Hepatocyte (in vitro differentiated cells): ENCODE results near the gene BICD2.

ENCODE experiments used
- EZH2 ChIP-seq: fragments of 200-600 bp; sonication (generic); IDR thresholded peaks from 2 replicates; pipeline ENCODE4 v1.6.1; 2016; ENCODE audit warnings: antibody characterized with exemption, mild to moderate bottlenecking, borderline replicate concordance
- TF ChIP-seq, protein P1 (sequence below): fragments of 200-600 bp; sonication (generic); IDR thresholded peaks from 2 replicates; pipeline ENCODE4 v1.5.1; 2016; ENCODE audit warnings: antibody characterized with exemption, mild to moderate bottlenecking; ENCODE audit not compliant: poor library complexity

DNA sequence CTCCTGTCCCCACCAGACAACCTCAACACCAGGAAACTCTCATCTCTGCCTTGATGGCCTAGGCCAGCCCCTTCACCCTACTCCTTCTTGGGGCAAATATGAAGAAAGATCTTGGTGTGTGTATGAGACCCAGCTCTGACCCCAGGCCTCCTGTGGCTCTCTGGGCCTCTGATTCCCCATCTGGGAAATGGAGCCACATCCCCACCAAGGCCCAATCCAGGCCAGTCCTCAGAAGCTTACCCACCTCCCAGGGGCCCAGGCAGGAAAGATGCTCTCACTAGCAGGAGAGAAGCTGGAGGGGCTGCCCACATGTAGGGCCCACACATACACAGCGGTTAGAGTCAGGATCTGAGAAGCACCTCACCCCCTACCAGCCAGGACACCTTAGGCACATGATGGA is 38.9 kb downstream of the BICD2 start:
- TF ChIP-seq, protein P1, sequence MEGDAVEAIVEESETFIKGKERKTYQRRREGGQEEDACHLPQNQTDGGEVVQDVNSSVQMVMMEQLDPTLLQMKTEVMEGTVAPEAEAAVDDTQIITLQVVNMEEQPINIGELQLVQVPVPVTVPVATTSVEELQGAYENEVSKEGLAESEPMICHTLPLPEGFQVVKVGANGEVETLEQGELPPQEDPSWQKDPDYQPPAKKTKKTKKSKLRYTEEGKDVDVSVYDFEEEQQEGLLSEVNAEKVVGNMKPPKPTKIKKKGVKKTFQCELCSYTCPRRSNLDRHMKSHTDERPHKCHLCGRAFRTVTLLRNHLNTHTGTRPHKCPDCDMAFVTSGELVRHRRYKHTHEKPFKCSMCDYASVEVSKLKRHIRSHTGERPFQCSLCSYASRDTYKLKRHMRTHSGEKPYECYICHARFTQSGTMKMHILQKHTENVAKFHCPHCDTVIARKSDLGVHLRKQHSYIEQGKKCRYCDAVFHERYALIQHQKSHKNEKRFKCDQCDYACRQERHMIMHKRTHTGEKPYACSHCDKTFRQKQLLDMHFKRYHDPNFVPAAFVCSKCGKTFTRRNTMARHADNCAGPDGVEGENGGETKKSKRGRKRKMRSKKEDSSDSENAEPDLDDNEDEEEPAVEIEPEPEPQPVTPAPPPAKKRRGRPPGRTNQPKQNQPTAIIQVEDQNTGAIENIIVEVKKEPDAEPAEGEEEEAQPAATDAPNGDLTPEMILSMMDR = no peak
- TF ChIP-seq EZH2 = no peak
